SK-N-SH treated with all-trans-retinoic acid at 6 μM for 48 hours (cell line): ENCODE data around the gene DLG2.
A peak's percentile ranks its signal among the peaks of the same experiment; 100 is the strongest.

Experiments used
- ATAC-seq: fragments of 200-7000 bp; cut with Tn5 transposase; 3 replicates; pipeline ENCODE4 v1.9.1; 2020; ENCODE audit warnings: mild to moderate bottlenecking, moderate library complexity
- ARNTL ChIP-seq: fragments of 450-650 bp; formaldehyde crosslinking; IDR thresholded peaks from 2 replicates; pipeline ENCODE4 v1.5.0; 2020; ENCODE audit warnings: low read depth, mild to moderate bottlenecking, moderate library complexity, borderline replicate concordance
- BACH2 ChIP-seq: fragments of 250-450 bp; sonication (Bioruptor Pico); IDR thresholded peaks from 2 replicates; pipeline ENCODE4 v1.9.0; 2021; ENCODE audit warnings: mild to moderate bottlenecking, borderline replicate concordance
- CSDC2 ChIP-seq: fragments of 250-450 bp; sonication (Bioruptor Pico); IDR thresholded peaks from 2 replicates; pipeline ENCODE4 v1.5.0; 2020; ENCODE audit warnings: mild to moderate bottlenecking, moderate library complexity
- ESRRG ChIP-seq: fragments of 250-450 bp; sonication (Bioruptor Pico); IDR thresholded peaks from 2 replicates; pipeline ENCODE4 v1.6.1; 2021; ENCODE audit warnings: mild to moderate bottlenecking
- GLIS3 ChIP-seq: fragments of 250-450 bp; sonication (Bioruptor Pico); IDR thresholded peaks from 2 replicates; pipeline ENCODE4 v1.5.0; 2020; ENCODE audit warnings: mild to moderate bottlenecking, moderate library complexity
- ISL1 ChIP-seq: fragments of 250-450 bp; sonication (Bioruptor Pico); IDR thresholded peaks from 2 replicates; pipeline ENCODE4 v2.1.2; 2022; ENCODE audit warnings: mild to moderate bottlenecking, moderate library complexity
- OSR1 ChIP-seq: fragments of 250-450 bp; sonication (Bioruptor Pico); IDR thresholded peaks from 2 replicates; pipeline ENCODE4 v1.8.0; 2022; ENCODE audit warnings: moderate library complexity, mild to moderate bottlenecking, inconsistent platforms
- PPARA ChIP-seq: fragments of 250-450 bp; sonication (Bioruptor Pico); IDR thresholded peaks from 2 replicates; pipeline ENCODE4 v1.5.0; 2020; ENCODE audit warnings: mild to moderate bottlenecking, borderline replicate concordance
- RARB ChIP-seq: fragments of 250-450 bp; sonication (Bioruptor Pico); IDR thresholded peaks from 2 replicates; pipeline ENCODE4 v1.8.0; 2021; ENCODE audit warnings: mild to moderate bottlenecking, moderate library complexity
- TCF4 ChIP-seq: fragments of 250-450 bp; sonication (Bioruptor Pico); IDR thresholded peaks from 2 replicates; pipeline ENCODE4 v1.8.0; 2021; ENCODE audit warnings: mild to moderate bottlenecking, moderate library complexity, borderline replicate concordance
- ZC3H10 ChIP-seq: fragments of 250-450 bp; sonication (Bioruptor Pico); IDR thresholded peaks from 2 replicates; pipeline ENCODE4 v1.5.1; 2021; ENCODE audit warnings: mild to moderate bottlenecking, moderate library complexity
- ZFP3 ChIP-seq: fragments of 250-450 bp; sonication (Bioruptor Pico); IDR thresholded peaks from 2 replicates; pipeline ENCODE4 v1.5.0; 2020; ENCODE audit warnings: mild to moderate bottlenecking, moderate library complexity
- ZFP30 ChIP-seq: fragments of 450-650 bp; formaldehyde crosslinking; IDR thresholded peaks from 2 replicates; pipeline ENCODE4 v1.5.0; 2022; ENCODE audit warnings: mild to moderate bottlenecking, moderate library complexity
- ZNF565 ChIP-seq: fragments of 450-650 bp; formaldehyde crosslinking; conservative IDR thresholded peaks from 2 replicates; pipeline ENCODE4 v1.5.0; 2020; ENCODE audit warnings: low read depth, mild to moderate bottlenecking, moderate library complexity
- ZNF70 ChIP-seq: fragments of 450-650 bp; formaldehyde crosslinking; IDR thresholded peaks from 2 replicates; pipeline ENCODE4 v1.5.0; 2020; ENCODE audit warnings: mild to moderate bottlenecking, moderate library complexity
- ZNF8 ChIP-seq: fragments of 450-650 bp; formaldehyde crosslinking; IDR thresholded peaks from 2 replicates; pipeline ENCODE4 v1.5.0; 2020; ENCODE audit warnings: mild to moderate bottlenecking, moderate library complexity
- TF ChIP-seq, protein P1 (sequence below): fragments of 250-450 bp; sonication (Bioruptor Pico); IDR thresholded peaks from 2 replicates; pipeline ENCODE4 v1.8.0; 2021; ENCODE audit warnings: low read depth, mild to moderate bottlenecking, moderate library complexity, borderline replicate concordance
- TF ChIP-seq, protein P2 (sequence below): fragments of 250-450 bp; sonication (Bioruptor Pico); IDR thresholded peaks from 2 replicates; pipeline ENCODE4 v1.5.0; 2020; ENCODE audit warnings: mild to moderate bottlenecking, moderate library complexity
- TF ChIP-seq, protein P3 (sequence below): fragments of 250-450 bp; sonication (Bioruptor Pico); IDR thresholded peaks from 2 replicates; pipeline ENCODE4 v1.8.0; 2020; ENCODE audit warnings: mild to moderate bottlenecking, moderate library complexity, borderline replicate concordance
- TF ChIP-seq, protein P4 (sequence below): fragments of 250-450 bp; sonication (Bioruptor Pico); IDR thresholded peaks from 2 replicates; pipeline ENCODE4 v1.5.1; 2020; ENCODE audit warnings: low read depth, mild to moderate bottlenecking, moderate library complexity

DLG2 gene

DNA sequence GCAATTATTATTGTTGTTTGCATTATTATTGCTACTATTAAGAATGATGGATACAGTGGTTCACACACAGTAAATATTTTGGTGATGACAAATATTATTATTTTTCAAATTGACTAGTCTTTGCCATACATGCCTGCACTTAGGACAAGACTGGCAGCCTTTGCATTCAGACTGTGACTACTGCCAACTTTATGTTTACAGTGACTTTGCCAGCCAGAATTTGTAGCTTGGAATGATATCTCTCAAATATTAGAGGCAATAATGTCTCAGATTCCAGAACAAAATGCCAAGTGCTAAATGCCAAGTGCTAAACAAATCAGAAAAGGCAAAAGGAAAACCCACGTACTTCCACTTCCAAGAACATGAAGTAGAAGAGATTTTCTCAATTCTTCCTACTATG lies 823.1 kb downstream of the DLG2 start:
- ATAC-seq = no peak

DNA sequence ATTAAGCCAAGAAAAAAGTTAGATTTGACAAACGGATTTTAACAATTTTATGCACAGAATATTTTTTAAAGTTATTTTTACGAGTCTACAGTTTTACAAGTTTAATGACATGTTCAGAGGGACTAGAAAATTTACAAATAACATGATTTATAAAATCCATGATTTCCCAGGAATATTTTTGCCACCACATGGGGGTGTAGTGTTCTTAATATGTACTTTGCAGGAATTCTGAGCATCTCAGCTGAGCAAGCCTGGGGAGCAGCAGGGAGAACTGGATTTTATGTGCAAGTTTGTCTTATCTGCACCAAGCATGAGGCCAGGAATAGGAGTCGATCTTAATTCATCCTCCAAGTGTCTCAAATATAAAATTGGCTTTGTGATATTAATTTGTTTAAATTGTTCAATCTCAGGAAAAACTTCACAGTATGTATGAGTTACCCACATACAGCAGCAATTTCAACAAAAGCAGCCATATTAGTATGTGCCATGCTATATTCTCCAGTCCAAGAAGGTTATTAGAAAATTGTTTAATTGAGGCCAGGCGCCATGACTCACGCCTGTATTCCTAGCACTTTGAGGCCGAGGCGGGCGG lies 826.3 kb downstream of the DLG2 start:
- ATAC-seq = peak; percentile 67
- TF ChIP-seq ZC3H10 (no peak), ZFP3 (CRISPR knock-in tag) (no peak), PPARA (CRISPR knock-in tag) (no peak), ZNF565 (CRISPR knock-in tag) (no peak), RARB (CRISPR knock-in tag) (no peak), ZNF70 (CRISPR knock-in tag) (no peak), ZNF8 (no peak), ESRRG (CRISPR knock-in tag) (no peak), TCF4 (CRISPR knock-in tag) (no peak), ZFP30 (no peak), GLIS3 (CRISPR knock-in tag) (no peak), BACH2 (CRISPR knock-in tag) (no peak), ARNTL (CRISPR knock-in tag) (no peak)
- TF ChIP-seq, protein P1, sequence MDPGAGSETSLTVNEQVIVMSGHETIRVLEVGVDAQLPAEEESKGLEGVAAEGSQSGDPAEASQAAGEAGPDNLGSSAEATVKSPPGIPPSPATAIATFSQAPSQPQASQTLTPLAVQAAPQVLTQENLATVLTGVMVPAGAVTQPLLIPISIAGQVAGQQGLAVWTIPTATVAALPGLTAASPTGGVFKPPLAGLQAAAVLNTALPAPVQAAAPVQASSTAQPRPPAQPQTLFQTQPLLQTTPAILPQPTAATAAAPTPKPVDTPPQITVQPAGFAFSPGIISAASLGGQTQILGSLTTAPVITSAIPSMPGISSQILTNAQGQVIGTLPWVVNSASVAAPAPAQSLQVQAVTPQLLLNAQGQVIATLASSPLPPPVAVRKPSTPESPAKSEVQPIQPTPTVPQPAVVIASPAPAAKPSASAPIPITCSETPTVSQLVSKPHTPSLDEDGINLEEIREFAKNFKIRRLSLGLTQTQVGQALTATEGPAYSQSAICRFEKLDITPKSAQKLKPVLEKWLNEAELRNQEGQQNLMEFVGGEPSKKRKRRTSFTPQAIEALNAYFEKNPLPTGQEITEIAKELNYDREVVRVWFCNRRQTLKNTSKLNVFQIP = no peak
- TF ChIP-seq, protein P2, sequence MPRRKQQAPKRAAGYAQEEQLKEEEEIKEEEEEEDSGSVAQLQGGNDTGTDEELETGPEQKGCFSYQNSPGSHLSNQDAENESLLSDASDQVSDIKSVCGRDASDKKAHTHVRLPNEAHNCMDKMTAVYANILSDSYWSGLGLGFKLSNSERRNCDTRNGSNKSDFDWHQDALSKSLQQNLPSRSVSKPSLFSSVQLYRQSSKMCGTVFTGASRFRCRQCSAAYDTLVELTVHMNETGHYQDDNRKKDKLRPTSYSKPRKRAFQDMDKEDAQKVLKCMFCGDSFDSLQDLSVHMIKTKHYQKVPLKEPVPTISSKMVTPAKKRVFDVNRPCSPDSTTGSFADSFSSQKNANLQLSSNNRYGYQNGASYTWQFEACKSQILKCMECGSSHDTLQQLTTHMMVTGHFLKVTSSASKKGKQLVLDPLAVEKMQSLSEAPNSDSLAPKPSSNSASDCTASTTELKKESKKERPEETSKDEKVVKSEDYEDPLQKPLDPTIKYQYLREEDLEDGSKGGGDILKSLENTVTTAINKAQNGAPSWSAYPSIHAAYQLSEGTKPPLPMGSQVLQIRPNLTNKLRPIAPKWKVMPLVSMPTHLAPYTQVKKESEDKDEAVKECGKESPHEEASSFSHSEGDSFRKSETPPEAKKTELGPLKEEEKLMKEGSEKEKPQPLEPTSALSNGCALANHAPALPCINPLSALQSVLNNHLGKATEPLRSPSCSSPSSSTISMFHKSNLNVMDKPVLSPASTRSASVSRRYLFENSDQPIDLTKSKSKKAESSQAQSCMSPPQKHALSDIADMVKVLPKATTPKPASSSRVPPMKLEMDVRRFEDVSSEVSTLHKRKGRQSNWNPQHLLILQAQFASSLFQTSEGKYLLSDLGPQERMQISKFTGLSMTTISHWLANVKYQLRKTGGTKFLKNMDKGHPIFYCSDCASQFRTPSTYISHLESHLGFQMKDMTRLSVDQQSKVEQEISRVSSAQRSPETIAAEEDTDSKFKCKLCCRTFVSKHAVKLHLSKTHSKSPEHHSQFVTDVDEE (CRISPR knock-in tag) = no peak
- TF ChIP-seq, protein P3, sequence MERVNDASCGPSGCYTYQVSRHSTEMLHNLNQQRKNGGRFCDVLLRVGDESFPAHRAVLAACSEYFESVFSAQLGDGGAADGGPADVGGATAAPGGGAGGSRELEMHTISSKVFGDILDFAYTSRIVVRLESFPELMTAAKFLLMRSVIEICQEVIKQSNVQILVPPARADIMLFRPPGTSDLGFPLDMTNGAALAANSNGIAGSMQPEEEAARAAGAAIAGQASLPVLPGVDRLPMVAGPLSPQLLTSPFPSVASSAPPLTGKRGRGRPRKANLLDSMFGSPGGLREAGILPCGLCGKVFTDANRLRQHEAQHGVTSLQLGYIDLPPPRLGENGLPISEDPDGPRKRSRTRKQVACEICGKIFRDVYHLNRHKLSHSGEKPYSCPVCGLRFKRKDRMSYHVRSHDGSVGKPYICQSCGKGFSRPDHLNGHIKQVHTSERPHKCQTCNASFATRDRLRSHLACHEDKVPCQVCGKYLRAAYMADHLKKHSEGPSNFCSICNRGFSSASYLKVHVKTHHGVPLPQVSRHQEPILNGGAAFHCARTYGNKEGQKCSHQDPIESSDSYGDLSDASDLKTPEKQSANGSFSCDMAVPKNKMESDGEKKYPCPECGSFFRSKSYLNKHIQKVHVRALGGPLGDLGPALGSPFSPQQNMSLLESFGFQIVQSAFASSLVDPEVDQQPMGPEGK (CRISPR knock-in tag) = no peak

More for the DNA sequence above, 823.1 kb downstream of the DLG2 start:
- TF ChIP-seq, protein P1 = no peak
- TF ChIP-seq ZFP30 = no peak
- no peak for TF ChIP-seq CSDC2
- no peak for TF ChIP-seq PPARA (CRISPR knock-in tag)
- no peak for TF ChIP-seq ARNTL (CRISPR knock-in tag)
- TF ChIP-seq, protein P3 (CRISPR knock-in tag) = no peak
- TF ChIP-seq BACH2 (CRISPR knock-in tag) = no peak
- no peak for TF ChIP-seq ESRRG (CRISPR knock-in tag)
- TF ChIP-seq ZNF70 (CRISPR knock-in tag) = no peak
- TF ChIP-seq, protein P2 (CRISPR knock-in tag) = no peak
- TF ChIP-seq, protein P4, sequence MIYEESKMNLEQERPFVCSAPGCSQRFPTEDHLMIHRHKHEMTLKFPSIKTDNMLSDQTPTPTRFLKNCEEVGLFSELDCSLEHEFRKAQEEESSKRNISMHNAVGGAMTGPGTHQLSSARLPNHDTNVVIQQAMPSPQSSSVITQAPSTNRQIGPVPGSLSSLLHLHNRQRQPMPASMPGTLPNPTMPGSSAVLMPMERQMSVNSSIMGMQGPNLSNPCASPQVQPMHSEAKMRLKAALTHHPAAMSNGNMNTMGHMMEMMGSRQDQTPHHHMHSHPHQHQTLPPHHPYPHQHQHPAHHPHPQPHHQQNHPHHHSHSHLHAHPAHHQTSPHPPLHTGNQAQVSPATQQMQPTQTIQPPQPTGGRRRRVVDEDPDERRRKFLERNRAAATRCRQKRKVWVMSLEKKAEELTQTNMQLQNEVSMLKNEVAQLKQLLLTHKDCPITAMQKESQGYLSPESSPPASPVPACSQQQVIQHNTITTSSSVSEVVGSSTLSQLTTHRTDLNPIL (CRISPR knock-in tag) = no peak
- TF ChIP-seq ZFP3 (CRISPR knock-in tag) = no peak
- TF ChIP-seq ZNF8 = no peak
- TF ChIP-seq ZC3H10 = no peak
- TF ChIP-seq OSR1 (CRISPR knock-in tag) = no peak
- TF ChIP-seq RARB (CRISPR knock-in tag) = no peak
- TF ChIP-seq ISL1 (CRISPR knock-in tag) = no peak
